DMS53 (cell line): ENCODE results near the gene CARD8.
A peak's percentile ranks its signal among the peaks of the same experiment; 100 is the strongest.

Experiments used
- DNase-seq: peaks from one replicate; lab custom pipeline; 2025; lab: John Stamatoyannopoulos, UW

Gene CARD8

DNA sequence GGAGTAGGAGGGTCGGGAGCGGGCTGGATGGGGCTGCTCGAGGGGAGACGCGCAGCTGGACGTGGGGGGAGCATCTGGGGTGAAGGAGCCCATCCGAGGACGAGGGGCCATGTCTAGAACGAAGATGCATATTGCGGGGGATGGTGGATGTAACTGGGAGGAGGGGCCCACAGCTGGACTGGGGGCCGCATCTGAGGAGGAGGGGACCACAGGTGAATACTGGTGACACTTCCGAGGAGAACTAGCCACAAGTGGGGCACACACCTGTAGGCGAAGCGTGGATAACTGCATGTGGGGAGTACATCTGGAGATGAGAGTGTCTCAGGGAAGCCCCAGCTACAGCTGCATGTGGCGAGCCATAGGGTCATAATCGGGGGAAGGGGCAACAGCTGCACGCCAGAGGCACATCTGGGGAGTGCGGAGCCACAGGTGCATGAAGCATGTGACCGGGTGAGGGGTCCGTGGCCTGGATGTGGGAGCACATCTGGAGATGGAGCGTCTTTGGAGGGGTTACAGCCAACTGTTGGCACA lies 84.8 kb downstream of the CARD8 start:
- peak; percentile 60 for DNase-seq

DNA sequence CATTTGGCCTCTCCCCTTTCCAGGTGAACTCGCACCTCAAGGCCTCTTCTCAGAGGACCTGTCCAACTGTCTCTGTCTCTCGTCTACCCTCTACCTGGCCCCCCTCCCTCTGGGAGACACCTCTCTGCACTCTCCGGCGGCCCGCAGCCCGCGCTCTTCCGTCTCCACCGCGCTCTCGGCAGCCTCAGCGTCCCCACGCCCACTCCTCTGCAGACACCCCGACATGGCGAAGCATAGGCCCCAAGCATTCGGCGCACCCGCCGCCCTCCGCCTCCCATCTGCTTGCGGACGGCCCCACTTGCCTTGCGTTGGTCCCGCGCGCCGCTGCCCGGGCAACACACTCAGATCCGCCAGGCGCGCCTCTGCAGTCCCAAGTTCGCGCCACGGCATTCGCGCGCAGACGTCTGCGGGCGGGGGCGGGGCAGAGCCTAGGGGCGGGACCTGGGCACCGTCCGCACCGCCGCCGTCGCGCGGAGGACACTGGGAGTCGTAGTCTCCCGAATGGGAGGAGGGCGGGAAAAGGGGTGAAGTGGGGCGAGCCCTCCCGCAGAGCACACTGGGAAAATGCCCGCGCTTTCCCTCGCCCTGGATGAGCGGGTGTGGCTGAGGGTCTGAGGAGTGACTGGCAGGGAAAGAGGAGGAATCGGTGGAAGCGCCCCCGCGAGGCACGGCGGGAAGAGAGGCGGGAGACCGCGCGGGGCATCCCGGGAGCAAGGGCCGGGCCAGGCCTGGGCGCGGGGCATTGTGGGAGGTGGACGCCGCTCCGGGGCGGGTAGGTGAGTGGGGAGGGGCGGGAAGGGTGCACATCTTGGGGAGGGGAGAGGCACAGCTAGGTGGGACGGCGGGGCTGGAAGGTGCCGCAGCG lies 85.5 kb downstream of the CARD8 start, which contains the start of the genes LIG1 and ZSWIM9:
LIG1 (minus strand) TSS at position 406 of the 865 bp plus-strand sequence. CDS start 4,778 bp downstream, outside the sequence.
ZSWIM9 (plus strand) TSS at position 742 of the 865 bp plus-strand sequence. CDS start 1,123 bp downstream, outside the sequence.
- DNase-seq = peak; percentile 98

DNA sequence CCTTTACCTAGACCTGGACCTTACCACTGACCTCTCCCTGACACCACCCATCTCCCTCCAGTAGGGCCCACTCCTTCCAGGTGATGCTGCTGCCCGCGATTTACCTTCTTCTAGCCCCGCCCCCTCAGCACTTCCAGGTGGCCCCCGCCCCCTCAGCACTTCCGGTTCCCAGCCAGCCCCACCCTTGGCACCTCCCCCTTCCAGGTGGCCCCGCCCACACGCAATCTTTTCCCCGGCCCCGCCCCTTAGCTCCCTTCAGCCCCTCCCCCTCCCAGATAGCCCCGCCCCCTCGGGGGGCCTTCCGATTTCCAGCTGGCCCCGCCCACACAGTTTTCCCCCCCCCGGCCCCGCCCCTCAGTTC lies 86.2 kb downstream of the CARD8 start:
- peak; percentile 93 for DNase-seq

DNA sequence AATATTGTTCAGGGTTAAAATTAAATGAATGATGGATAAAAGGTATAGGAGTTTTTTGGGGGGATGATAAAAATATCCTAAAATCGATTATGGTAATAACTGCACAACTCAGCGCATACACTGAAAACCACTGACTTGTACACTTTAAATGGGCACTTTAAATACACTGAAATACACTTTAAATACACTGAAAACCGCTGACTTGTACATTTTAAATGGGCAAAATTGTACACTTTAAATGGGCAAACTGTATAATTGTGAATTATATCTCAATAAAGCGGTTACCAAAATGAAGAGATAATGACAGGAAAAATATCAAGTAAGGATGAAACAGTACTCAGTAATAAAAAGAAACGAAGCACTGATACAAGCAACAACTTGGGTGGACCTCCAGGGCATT lies 87.0 kb downstream of the CARD8 start:
- no peak for DNase-seq

DNA sequence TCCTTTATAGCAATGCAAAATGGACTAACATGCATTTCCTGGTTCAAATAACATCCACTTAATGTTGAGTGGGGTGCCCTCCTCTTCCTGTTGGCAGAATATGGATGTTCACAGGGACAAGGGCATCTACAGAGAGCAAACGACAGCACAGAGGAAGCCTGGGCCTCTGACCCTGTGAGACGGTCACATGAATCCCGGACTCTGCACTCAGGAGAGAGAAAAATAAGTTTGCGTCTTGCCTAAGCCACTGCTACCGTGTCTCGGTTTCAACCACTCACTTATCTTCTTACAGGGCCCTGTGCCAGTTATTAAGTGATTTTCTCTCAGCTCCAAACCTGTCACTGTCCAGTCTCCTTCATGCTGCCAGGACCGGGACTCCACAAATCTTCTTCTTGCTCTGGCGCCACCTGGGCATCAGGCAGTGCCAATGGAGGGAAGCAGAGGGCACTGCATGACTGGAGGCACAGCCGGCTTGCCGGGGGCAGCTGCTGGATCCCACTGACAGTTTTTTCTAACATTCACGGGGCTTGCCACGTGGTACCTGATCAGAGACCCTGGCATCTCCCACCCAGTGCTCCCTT lies 97.4 kb downstream of the CARD8 start:
- DNase-seq = no peak
